A549 (cell line): ENCODE data around the gene YTHDC2. TPM values are rescaled to one million over a fixed set of nuclear protein-coding genes. Genes with fewer than 3 reads are reported as not detected.

Experiments used
- ATAC-seq, 2 experiments: fragments of 200-7000 bp in 1 of 2; fragments of >200 bp in 1 of 2; cut with Nextera tagmentation in 1 of 2; cut with Tn5 transposase in 1 of 2; 3 replicates each; pipeline versions ENCODE4 v1.8.0 to v1.9.1; 2018 to 2020; ENCODE audit warnings: mild to moderate bottlenecking in 1 of 2, moderate library complexity in 1 of 2
- CTCF ChIA-PET: fragments of 300-600 bp; sonication (Branson Sonifier 250); formaldehyde crosslinking; extraction: SDS; loops from one replicate; lab custom pipeline; 2021; ENCODE audit warnings: antibody characterized with exemption, inconsistent platforms; lab: Yijun Ruan, JAX
- POLR2A ChIA-PET: fragments of 350-600 bp; formaldehyde crosslinking; extraction: SDS; loops from one replicate; lab custom pipeline; 2021; ENCODE audit warnings: antibody characterized with exemption, inconsistent platforms; lab: Yijun Ruan, JAX
- DNase-seq, 2 experiments: peaks; one replicate each; pipeline versions ENCODE4 v3.0.0 to v3.0.0-alpha.2; 2011 to 2016; ENCODE audit warnings: low read depth in 1 of 2, low spot score in 1 of 2
- FAIRE-seq: peaks from 2 replicates; lab custom pipeline; 2011; peaks lifted over from hg19 to GRCh38; lab: Jason Lieb, UNC
- H3K27ac ChIP-seq, 2 experiments: fragments of >200 bp; sonication (Bioruptor Twin); formaldehyde crosslinking; 3 replicates each; pipeline ENCODE4 v1.5.1; 2016 to 2017
- H3K4me1 ChIP-seq: fragments of >200 bp; sonication (Bioruptor Twin); formaldehyde crosslinking; 3 replicates; pipeline ENCODE4 v1.6.1; 2016
- H3K4me2 ChIP-seq: fragments of >200 bp; sonication (Bioruptor Twin); formaldehyde crosslinking; 3 replicates; pipeline ENCODE4 v1.6.1; 2016
- H3K4me3 ChIP-seq: fragments of >200 bp; sonication (Bioruptor Twin); formaldehyde crosslinking; 3 replicates; pipeline ENCODE4 v1.5.1; 2016
- H3K9me3 ChIP-seq: fragments of >200 bp; sonication (Bioruptor Twin); formaldehyde crosslinking; 3 replicates; pipeline ENCODE4 v1.6.1; 2016
- ATOH8 ChIP-seq: fragments of 250-450 bp; sonication (Bioruptor Pico); IDR thresholded peaks from 2 replicates; pipeline ENCODE4 v1.5.0; 2020; ENCODE audit warnings: low read depth, mild to moderate bottlenecking, moderate library complexity
- BCL3 ChIP-seq: fragments of >200 bp; sonication (Bioruptor Twin); formaldehyde crosslinking; IDR thresholded peaks from 3 replicates; pipeline ENCODE4 v1.6.1; 2016
- BHLHE40 ChIP-seq: IDR thresholded peaks from 2 replicates; pipeline ENCODE4 v1.6.1; 2012; ENCODE audit warnings: low read depth, low read length, inconsistent platforms
- CBX8 ChIP-seq: fragments of 200-600 bp; sonication (generic); IDR thresholded peaks from 2 replicates; pipeline ENCODE4 v1.6.1; 2016
- EHF ChIP-seq: fragments of 250-450 bp; sonication (Bioruptor Pico); IDR thresholded peaks from 2 replicates; pipeline ENCODE4 v1.5.0; 2020; ENCODE audit warnings: mild to moderate bottlenecking
- FOSB ChIP-seq: fragments of 250-450 bp; sonication (Bioruptor Pico); IDR thresholded peaks from 2 replicates; pipeline ENCODE4 v1.5.0; 2020; ENCODE audit warnings: mild to moderate bottlenecking, moderate library complexity
- FOSL2 ChIP-seq, 2 experiments: fragments of 450-650 bp in 1 of 2; fragments of >200 bp in 1 of 2; sonication (Bioruptor Twin) in 1 of 2; formaldehyde crosslinking; IDR thresholded peaks; 2 replicates each; pipeline versions ENCODE4 v1.5.0 to v1.6.1; 2016 to 2020; ENCODE audit warnings: mild to moderate bottlenecking in 1 of 2, moderate library complexity in 1 of 2
- JUN ChIP-seq, 2 experiments: fragments of >200 bp; sonication (Bioruptor Twin); formaldehyde crosslinking; IDR thresholded peaks; 2 replicates in 1 of 2; 3 replicates in 1 of 2; pipeline ENCODE4 v1.6.1; 2016 to 2017
- JUNB ChIP-seq: fragments of >200 bp; sonication (Bioruptor Twin); formaldehyde crosslinking; IDR thresholded peaks from 2 replicates; pipeline ENCODE4 v1.6.1; 2016
- KDM5A ChIP-seq: fragments of 200-600 bp; sonication (generic); IDR thresholded peaks from 2 replicates; pipeline ENCODE4 v1.6.1; 2016; ENCODE audit warnings: antibody characterized with exemption, mild to moderate bottlenecking
- MAZ ChIP-seq: fragments of 150-350 bp; IDR thresholded peaks from 2 replicates; pipeline ENCODE4 v1.6.1; 2014; ENCODE audit warnings: antibody characterized with exemption, low read depth, low read length, borderline replicate concordance
- MYC ChIP-seq: IDR thresholded peaks from 2 replicates; pipeline ENCODE4 v1.6.1; 2012; ENCODE audit warnings: mild to moderate bottlenecking, inconsistent platforms, low read length, improper control_type of control experiment, borderline replicate concordance
- NPAS2 ChIP-seq: fragments of 250-450 bp; sonication (Bioruptor Pico); IDR thresholded peaks from 2 replicates; pipeline ENCODE4 v1.8.0; 2022; ENCODE audit warnings: mild to moderate bottlenecking, moderate library complexity, borderline replicate concordance
- PBX3 ChIP-seq: IDR thresholded peaks from 2 replicates; pipeline ENCODE4 v1.6.1; 2012
- PHF8 ChIP-seq: fragments of 200-600 bp; sonication (generic); IDR thresholded peaks from 2 replicates; pipeline ENCODE4 v1.6.1; 2016; ENCODE audit warnings: low read depth, mild to moderate bottlenecking, antibody characterized with exemption, moderate library complexity, borderline replicate concordance
- POLR2A ChIP-seq: IDR thresholded peaks from 2 replicates; pipeline ENCODE4 v1.6.1; 2012; ENCODE audit warnings: mild to moderate bottlenecking, low read length
- POLR2AphosphoS2 ChIP-seq: conservative IDR thresholded peaks from 2 replicates; pipeline ENCODE4 v1.6.1; 2012; ENCODE audit warnings: low read length, improper control_type of control experiment, inconsistent platforms
- RARB ChIP-seq: fragments of 250-450 bp; sonication (Bioruptor Pico); IDR thresholded peaks from 2 replicates; pipeline ENCODE4 v1.8.0; 2021; ENCODE audit warnings: mild to moderate bottlenecking, moderate library complexity
- SMC3 ChIP-seq: fragments of >200 bp; sonication (Bioruptor Twin); formaldehyde crosslinking; IDR thresholded peaks from 3 replicates; pipeline ENCODE4 v1.6.1; 2018; ENCODE audit warnings: inconsistent platforms
- USF2 ChIP-seq: fragments of 450-650 bp; IDR thresholded peaks from 2 replicates; pipeline ENCODE4 v1.6.1; 2014; ENCODE audit warnings: antibody characterized with exemption
- ZC3H11A ChIP-seq: fragments of 450-650 bp; IDR thresholded peaks from 2 replicates; pipeline ENCODE4 v1.6.1; 2014; ENCODE audit warnings: antibody characterized with exemption, mild to moderate bottlenecking
- ZSCAN20 ChIP-seq: fragments of 250-450 bp; sonication (Bioruptor Pico); IDR thresholded peaks from 2 replicates; pipeline ENCODE4 v1.8.0; 2022; ENCODE audit warnings: mild to moderate bottlenecking, moderate library complexity
- WGBS: methylation state at CpG from one replicate; pipeline ENCODE4 v1.1.6; 2017; ENCODE audit errors: missing lambda C conversion rate; 5-methylcytosine and 5-hydroxymethylcytosine counted together
- polyA plus RNA-seq, 4 experiments: library from polyadenylated mRNA; depleted of rRNA in 3 of 4; stranded (reverse); fragments of >200 nt; fragmentation: RNase III in 1 of 4; extraction: RNeasy Plus Mini Kit Qiagen cat#74134 plus additional on column Dnase treatment in 1 of 4; gene quantifications; 2 replicates in 3 of 4; 3 replicates in 1 of 4; pipeline ENCODE4 v1.2.3, GENCODE V29; 2011 to 2017
- TF ChIP-seq, protein P1 (sequence below): fragments of >200 bp; sonication (Bioruptor Twin); formaldehyde crosslinking; IDR thresholded peaks from 2 replicates; pipeline ENCODE4 v1.6.1; 2016

The YTHDC2 gene
- polyA plus RNA-seq, 2 of the 4 experiments (the other 2 are of a cell fraction): 16.4 to 19.0 TPM

GRCh38 chr5:113524927-113525326 lies 11.4 kb downstream of the YTHDC2 start (continued):
- TF ChIP-seq ZC3H11A (no peak), NPAS2 (CRISPR knock-in tag) (no peak), MAZ (no peak), POLR2AphosphoS2 (no peak), BHLHE40 (no peak), JUN (IDR thresholded peaks at IDR 0.05) (no peak)
- TF ChIP-seq, protein P1, sequence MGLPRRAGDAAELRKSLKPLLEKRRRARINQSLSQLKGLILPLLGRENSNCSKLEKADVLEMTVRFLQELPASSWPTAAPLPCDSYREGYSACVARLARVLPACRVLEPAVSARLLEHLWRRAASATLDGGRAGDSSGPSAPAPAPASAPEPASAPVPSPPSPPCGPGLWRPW: no peak

DNA sequence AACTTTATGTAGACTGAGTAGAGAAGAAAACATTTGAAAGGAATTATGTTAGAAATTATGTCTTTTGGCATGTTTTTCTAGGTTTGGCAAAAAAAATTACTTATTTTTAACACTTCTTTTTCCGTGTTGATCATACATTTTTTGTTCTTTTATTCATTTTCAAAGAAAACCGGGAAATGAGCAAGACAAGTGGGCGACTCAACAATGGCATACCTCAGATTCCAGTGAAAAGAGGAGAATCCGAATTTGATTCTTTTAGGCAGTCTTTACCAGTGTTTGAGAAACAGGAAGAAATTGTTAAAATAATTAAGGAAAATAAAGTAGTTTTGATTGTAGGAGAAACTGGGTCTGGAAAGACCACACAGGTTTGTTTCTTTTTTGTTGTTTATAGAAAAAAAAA lies 12.9 kb downstream of the YTHDC2 start:
- TF ChIP-seq POLR2A: no peak
- TF ChIP-seq BCL3: no peak
- no peak for TF ChIP-seq PBX3
- TF ChIP-seq EHF (CRISPR knock-in tag): no peak
- TF ChIP-seq USF2: no peak
- POLR2A ChIA-PET: no interaction called here

GRCh38 chr5:113527746-113528145 lies 14.3 kb downstream of the YTHDC2 start:
- CTCF ChIA-PET: no interaction called here
- no peak for ATAC-seq
- no peak overlapping the region for H3K27ac ChIP-seq
- TF ChIP-seq MYC (no peak), FOSB (no peak), JUNB (no peak), FOSL2 (IDR thresholded peaks at IDR 0.05) (no peak), FOSL2 (CRISPR knock-in tag; IDR thresholded peaks at IDR 0.05) (no peak), KDM5A (no peak), PHF8 (no peak), ATOH8 (CRISPR knock-in tag) (no peak), PBX3 (no peak), RARB (CRISPR knock-in tag) (no peak), SMC3 (no peak), CBX8 (no peak), ZSCAN20 (CRISPR knock-in tag) (no peak)
- H3K9me3 ChIP-seq: no peaks in the 10 kb centered on the region
- H3K4me1 ChIP-seq: peaks cover 10% of the 10 kb centered on the region
- POLR2A ChIA-PET: no interaction called here
- H3K4me3 ChIP-seq: no peak overlapping the region
- WGBS: 88% methylated on average over 5 of the region's 5 CpGs
- no peak for FAIRE-seq
- H3K4me2 ChIP-seq: no peak overlapping the region
- no peak for DNase-seq

More for the DNA sequence above, 12.9 kb downstream of the YTHDC2 start:
- no peak overlapping the region for H3K4me2 ChIP-seq
- 90% methylated on average over 4 of the region's 4 CpGs for WGBS
- no peak for ATAC-seq
- FAIRE-seq: peak; percentile 56
- H3K9me3 ChIP-seq: no peaks in the 10 kb centered on the region
- CTCF ChIA-PET: no interaction called here
- H3K4me3 ChIP-seq: no peak overlapping the region
- H3K4me1 ChIP-seq: peaks cover 2% of the 10 kb centered on the region
- H3K27ac ChIP-seq: no peak overlapping the region
- DNase-seq: no peak
